ENCODE results near the gene ARIH2. TPM values are rescaled to one million over a fixed set of nuclear protein-coding genes. Genes with fewer than 3 reads are reported as not detected.

Gene ARIH2
- total RNA-seq, 1 donor from 2014 or later: 124 TPM

DNA sequence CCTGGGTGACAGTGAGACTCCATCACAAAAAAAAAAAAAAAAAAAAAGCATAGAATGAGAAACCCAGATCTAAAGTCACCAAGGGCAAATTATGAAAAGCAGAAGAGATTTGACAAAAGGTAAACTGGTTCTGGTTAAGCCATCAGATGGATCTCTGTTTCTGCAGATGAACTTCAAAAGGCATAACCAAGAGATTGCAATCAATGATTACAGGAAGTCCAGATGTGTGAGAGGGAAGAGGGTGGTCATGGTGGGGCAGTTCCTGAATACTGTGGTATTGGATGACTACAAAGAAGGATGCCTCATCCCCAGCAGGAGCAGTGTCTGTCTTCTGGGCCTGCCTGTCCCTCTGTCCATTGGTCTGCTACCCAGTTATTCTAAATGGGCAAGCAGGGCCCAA is 75.2 kb downstream of the ARIH2 start:
- no peak for FAIRE-seq
- H3K36me3 ChIP-seq (ENCODE audit: control insufficient read depth, insufficient read depth, low read length): no peaks in the 10 kb centered on the region
- TF ChIP-seq, protein P1, sequence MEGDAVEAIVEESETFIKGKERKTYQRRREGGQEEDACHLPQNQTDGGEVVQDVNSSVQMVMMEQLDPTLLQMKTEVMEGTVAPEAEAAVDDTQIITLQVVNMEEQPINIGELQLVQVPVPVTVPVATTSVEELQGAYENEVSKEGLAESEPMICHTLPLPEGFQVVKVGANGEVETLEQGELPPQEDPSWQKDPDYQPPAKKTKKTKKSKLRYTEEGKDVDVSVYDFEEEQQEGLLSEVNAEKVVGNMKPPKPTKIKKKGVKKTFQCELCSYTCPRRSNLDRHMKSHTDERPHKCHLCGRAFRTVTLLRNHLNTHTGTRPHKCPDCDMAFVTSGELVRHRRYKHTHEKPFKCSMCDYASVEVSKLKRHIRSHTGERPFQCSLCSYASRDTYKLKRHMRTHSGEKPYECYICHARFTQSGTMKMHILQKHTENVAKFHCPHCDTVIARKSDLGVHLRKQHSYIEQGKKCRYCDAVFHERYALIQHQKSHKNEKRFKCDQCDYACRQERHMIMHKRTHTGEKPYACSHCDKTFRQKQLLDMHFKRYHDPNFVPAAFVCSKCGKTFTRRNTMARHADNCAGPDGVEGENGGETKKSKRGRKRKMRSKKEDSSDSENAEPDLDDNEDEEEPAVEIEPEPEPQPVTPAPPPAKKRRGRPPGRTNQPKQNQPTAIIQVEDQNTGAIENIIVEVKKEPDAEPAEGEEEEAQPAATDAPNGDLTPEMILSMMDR (IDR thresholded peaks at IDR 0.05; ENCODE audit: insufficient read depth, low read length, severe bottlenecking): no peak

DNA sequence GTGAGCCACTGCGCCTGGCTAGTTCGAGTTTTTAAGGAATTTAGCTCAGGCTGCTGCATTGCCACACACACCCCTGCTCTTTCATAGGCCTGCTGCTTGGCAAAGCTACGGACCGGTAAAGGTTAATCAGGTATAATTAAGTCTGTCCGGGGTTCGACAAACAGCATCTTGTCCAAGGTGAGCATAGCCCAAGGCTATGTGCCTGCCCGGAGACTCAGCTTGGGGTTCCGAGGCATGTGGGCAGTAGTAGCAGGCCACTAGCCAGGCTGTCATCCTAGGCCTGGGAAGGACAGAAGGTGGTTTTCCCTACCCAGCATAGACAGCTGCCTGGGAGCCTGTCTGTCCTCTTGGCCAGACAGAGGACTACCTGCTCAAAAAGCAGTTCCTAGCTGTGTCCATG is 78.0 kb downstream of the ARIH2 start:
- FAIRE-seq: no peak
- Histone ChIP-seq H3K27me3 (ENCODE audit: control insufficient read depth, insufficient read depth, low read length) (no peaks in the 10 kb centered on the region), H3K4me3 (ENCODE audit: low read depth, low read length) (no peak overlapping the region), H3K36me3 (ENCODE audit: control insufficient read depth, insufficient read depth, low read length) (no peaks in the 10 kb centered on the region)
- TF ChIP-seq, protein P1 (IDR thresholded peaks at IDR 0.05; ENCODE audit: insufficient read depth, low read length, severe bottlenecking): no peak
- DNase-seq (ENCODE audit: low read depth): no peak

More for the DNA sequence above, 75.2 kb downstream of the ARIH2 start:
- Histone ChIP-seq H3K27me3 (ENCODE audit: control insufficient read depth, insufficient read depth, low read length) (no peaks in the 10 kb centered on the region), H3K4me3 (ENCODE audit: low read depth, low read length) (no peak overlapping the region)
- no peak for DNase-seq (ENCODE audit: low read depth)

DNA sequence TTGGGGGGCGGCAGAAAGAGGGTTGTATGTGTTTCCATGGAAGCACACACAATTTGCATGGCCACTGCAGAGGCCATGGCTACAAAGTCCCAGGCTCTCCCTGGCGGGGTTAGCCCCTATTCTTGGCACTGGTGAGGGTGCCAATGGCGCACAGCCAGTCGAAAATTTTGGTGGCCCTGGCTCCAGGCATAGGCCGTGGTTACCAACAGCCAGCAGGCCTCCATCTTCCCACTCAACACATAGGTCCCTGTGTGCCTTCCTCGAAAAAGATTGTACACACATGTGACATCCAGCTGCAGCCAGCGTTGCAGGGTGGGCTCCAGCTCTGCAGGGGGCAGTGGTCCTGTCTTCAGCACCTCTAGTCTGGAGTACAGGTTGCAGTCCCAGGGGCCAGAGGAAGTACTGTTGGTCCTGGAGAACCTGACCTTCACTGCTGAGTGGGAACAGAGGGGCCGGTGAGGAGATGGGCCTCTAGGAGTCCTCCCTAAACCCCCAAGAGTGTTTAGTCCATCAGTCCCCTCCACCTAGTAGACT is 78.5 kb downstream of the ARIH2 start:
- FAIRE-seq: no peak
- TF ChIP-seq, protein P1 (IDR thresholded peaks at IDR 0.05; ENCODE audit: insufficient read depth, low read length, severe bottlenecking): no peak

DNA sequence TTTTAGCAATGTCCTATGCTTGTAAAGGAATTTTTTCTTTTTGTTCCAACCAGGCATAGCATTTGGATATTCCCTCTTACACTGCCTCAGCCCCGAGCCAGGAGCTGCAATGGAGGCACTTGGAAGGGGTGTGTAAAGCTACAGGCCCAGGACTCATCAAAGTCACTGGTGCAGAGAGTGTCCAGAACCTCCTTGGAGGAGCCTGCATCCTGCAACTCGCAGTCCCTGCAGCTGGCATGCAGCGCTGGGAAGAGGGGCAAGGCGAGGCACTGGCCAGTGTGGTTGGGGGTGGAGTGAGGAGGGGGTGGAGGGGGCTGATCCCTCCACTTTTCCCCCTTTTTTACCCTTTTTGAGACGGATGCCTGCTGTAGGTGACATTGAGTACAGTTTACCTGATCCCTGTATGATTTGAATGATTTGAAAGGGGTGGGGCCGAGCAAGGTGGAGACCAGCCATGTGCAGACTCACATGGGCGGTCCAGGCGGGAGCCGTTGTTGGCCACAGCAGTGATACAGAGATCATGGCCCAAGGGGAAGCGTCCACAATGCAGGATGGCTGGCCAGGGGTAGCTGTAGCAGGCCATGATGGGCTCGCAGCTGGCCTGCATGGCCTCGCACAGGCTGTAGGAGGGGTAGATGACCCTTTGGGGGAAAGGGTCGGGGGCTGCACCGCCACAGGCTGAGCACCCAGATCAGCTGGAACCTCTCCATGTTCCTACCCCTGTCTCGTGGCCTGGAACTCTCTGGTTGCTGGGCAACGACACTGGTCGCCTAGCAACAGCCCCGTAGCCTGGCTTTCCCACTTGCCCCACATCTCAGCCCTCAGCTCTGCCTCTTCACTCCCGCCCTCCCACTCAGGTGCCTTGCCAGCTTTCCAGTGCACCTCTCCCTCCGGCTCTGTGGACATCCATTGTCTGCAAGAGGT is 79.3 kb downstream of the ARIH2 start:
- DNase-seq (ENCODE audit: low read depth) (no peak), FAIRE-seq (no peak)
- Histone ChIP-seq H3K4me3 (ENCODE audit: low read depth, low read length) (no peak overlapping the region), H3K27me3 (ENCODE audit: control insufficient read depth, insufficient read depth, low read length) (no peaks in the 10 kb centered on the region), H3K36me3 (ENCODE audit: control insufficient read depth, insufficient read depth, low read length) (no peaks in the 10 kb centered on the region)
- TF ChIP-seq, protein P1 (IDR thresholded peaks at IDR 0.05; ENCODE audit: insufficient read depth, low read length, severe bottlenecking): no peak

More for the DNA sequence above, 78.5 kb downstream of the ARIH2 start:
- DNase-seq (ENCODE audit: low read depth): no peak
- H3K36me3 ChIP-seq (ENCODE audit: control insufficient read depth, insufficient read depth, low read length): no peaks in the 10 kb centered on the region
- no peaks in the 10 kb centered on the region for H3K27me3 ChIP-seq (ENCODE audit: control insufficient read depth, insufficient read depth, low read length)
- no peak overlapping the region for H3K4me3 ChIP-seq (ENCODE audit: low read depth, low read length)

- FAIRE-seq (no peak), DNase-seq (ENCODE audit: low read depth) (no peak)
- no peaks in the 10 kb centered on the region for H3K36me3 ChIP-seq (ENCODE audit: control insufficient read depth, insufficient read depth, low read length)
- TF ChIP-seq, protein P1 (IDR thresholded peaks at IDR 0.05; ENCODE audit: insufficient read depth, low read length, severe bottlenecking): no peak
- no peak overlapping the region for H3K4me3 ChIP-seq (ENCODE audit: low read depth, low read length)
- no peaks in the 10 kb centered on the region for H3K27me3 ChIP-seq (ENCODE audit: control insufficient read depth, insufficient read depth, low read length)
Observed at GRCh38 chr3:48999085-48999858, 80.6 kb downstream of the ARIH2 start.
